GM19395 (cell line): ENCODE results near the gene RPS21.
"Not testable (repeated sequence)": the region's sequence is repeated elsewhere in the genome, so short reads cannot be mapped to it uniquely, and the experiment has no call there.

Source experiments
- ATAC-seq: cut with Tn5 transposase; IDR thresholded peaks from one replicate; pipeline ENCODE4 v1.9.1; 2021; ENCODE audit warnings: mild to moderate bottlenecking, moderate library complexity; ENCODE audit not compliant: unreplicated experiment

RPS21 gene

DNA sequence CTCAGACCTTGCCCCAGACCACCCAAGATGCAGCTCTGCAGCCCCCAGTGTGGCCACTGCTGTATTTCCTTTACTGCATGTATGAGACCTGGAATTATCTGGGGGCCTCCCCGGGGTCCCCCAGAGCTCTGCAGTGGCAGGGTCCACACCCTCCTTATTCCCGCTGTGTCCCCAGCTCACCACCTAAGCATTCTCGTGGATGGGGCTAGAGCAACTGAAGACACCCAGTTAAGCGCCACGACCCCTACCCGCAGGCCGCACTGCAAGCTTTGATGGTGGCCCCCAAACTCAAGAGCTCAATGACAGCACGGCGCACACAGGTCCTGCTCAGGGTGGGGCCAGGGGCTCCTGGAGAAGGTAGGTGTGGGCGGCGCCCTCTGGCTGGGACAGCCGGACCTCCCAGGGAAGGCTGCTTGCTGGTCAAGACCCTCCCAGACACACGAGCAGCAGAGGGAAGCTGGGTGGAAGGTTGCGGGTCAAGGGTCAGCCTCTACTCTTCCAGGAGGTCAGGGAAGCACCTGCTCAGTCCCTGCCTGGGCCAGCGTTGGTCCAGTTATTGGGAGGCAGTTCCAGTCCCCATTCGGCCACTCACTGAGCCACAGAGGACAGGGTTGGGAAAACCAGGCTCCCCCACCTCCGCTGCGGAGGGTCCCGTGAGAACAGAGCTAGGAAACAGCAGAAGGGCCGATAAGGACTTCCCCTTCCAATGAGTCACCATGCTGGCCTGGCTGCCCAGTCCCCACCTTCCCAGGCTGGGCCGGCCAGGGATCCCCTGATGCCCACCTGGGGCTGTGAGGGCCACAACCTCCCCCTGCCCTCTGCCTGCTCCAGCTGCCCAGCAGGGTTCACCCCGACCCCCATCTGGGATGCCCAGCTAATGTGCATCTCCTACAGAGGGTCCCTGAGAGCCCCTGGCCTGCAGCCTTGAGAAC lies 22.7 kb upstream of the RPS21 start:
- ATAC-seq: no peak

DNA sequence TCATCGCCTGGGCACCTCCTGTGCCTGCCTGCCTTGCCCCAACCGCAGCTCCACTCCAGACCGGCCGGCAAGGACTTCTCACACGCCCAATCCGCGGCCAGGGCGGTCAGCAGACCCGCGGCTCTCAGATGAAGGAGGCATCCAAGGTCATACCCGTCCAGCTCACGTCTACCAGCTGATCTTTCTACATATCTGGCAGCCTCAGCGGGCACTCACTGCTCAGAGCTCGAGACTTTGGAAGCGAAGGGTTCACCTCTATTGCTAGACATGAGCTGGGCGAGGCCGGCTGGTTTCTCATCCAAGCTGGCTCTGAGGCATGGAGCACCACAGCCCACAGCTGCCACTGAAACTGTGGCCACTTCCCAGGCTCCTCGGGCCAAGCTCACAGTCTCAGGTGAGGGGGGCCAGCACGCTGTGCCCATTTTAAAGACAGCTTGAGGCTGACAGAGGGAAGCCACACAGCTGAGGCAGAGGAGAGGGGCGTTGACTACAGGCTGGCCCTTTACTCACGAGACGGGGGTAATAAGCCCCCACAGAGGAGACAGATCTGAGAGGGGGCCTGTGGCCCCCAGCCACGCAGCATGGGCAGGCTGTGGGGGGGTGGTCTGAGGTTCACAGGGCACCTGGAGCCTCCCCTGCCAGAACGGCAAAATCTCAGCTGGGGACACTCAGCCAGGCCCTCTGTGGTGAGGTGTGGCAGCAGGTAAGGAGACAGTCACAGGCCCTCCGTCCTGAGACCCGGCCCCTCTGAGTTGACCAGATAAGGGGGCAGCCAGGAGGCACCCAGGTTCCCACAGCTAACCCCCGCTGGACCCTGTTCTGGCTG lies 21.8 kb upstream of the RPS21 start:
- no peak for ATAC-seq

DNA sequence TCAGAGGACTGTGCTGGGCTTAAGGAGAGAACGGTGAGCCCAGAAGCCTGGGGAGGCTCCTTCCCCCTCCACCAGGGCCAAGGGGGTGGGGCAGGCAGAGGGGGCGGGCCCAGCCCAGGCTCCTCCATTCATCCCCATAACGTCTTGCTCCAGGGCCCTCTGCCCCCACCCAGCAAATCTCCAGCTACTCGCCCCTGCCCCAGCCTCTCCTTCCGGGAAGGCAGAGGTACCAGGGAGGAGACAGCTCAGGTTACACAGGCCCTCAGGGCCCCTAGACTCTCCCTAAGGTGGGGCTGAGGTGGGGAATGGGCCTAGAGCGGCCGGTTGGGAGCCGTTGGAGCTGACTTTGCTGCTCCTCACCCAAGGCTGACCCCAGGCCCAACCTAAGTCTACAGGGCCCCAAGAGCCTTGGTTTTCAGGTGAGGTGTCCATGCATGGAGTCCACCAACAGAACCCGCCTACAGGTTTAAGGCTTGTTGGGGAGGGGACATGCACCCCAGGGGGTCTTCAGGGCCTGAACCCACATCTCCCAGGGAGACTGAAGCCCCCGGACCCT lies 21.0 kb upstream of the RPS21 start:
- no peak for ATAC-seq

DNA sequence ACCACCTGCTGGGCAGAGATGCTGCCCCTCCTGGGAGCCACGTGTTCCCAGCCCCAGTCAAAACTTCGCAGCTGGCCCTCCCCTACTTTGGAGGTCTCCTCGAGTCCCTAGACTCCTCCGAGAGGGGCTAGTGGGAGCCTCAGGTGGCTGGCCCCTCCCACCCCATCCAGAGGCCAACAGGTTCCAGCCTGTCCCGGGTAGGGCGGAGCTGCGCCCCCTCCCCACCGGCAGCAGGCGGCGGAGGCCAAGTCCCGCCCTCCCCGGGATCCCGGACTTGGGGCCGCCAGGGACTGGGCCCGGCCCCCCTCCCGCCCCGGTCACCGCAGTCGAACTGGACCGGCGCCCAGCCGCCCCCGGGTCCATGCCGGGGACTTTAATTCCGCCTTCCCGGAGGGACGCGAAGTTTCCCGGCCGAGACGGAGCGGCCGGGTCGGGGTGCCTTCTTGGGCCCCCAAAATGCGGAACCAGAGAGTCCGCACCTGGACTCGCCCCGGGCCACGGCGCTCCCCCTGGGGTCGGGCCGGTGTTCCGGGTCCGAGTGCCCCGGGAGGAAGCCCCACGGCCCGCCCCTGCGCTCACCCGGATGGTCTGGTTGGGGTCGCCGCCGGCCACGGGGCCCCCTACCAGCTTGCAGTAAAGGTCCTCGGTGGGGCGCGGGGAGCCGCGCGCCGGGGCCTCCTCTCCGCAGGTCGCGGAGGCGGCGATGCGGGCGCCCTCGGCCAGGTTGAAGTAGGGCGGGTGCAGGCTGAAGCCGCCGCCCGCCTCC lies 20.4 kb upstream of the RPS21 start:
- ATAC-seq: no peak

DNA sequence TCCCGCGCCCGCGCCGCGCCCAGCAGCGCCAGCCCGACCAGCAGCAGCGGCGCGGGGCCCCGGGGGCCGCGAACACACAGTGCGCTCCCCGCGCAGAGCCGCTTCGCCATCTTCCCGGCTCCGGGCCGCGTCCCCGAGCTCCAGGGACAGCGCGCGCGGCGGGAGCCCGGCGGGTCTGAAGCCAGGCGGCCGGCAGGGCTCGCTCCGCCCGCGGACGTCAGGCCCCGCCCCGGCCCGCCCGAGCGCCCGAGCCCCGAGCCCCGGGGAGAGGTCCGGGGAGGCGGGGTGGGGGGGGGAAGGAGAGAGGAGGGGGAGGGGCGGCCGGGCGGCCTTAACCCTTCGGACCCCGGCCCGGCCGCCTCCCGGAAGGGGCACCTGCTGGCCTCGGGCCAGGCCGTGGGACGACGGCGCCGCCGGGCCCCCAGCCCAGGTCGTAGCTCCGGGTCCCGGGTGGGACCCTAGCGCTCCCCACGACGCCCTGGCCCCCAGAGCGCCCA lies 19.7 kb upstream of the RPS21 start, which contains the start of gene LAMA5:
Gene LAMA5 (minus strand): TSS at position 177 of the 497 bp plus-strand sequence. CDS start 67 bp downstream, at position 110.
- ATAC-seq: no peak

GRCh38 chr20:62367633-62368391 lies 19.1 kb upstream of the RPS21 start:
- ATAC-seq: no peak

DNA sequence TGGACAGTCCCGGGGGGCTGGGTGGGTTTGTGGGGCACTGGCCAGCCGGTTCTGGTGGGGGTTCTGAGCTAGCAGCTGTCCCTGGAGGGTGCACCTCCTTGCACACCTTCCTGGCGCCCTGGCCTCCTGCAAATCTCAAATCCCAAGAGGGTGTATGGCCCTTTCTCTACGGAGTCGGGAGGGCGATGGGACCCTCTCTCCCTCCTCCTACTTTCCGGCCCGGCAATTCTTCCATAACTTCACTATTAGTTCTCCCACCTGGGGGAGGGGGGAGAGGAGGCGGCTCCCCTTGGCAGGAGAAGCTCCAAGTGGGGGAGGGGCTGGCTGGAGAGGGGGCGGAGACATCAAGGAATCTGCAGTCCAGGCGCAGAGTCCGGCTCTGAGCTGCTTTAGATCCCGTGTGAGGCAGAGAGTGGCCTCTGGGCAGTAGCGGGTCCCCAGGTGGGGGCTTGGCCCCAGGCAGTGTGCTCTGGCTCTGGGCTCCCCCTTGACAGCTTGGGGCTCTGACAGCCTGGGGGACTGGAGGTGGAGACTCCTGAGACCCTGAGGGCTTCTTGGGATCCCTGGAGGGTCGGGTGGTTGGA lies 18.4 kb upstream of the RPS21 start:
- ATAC-seq: no peak

DNA sequence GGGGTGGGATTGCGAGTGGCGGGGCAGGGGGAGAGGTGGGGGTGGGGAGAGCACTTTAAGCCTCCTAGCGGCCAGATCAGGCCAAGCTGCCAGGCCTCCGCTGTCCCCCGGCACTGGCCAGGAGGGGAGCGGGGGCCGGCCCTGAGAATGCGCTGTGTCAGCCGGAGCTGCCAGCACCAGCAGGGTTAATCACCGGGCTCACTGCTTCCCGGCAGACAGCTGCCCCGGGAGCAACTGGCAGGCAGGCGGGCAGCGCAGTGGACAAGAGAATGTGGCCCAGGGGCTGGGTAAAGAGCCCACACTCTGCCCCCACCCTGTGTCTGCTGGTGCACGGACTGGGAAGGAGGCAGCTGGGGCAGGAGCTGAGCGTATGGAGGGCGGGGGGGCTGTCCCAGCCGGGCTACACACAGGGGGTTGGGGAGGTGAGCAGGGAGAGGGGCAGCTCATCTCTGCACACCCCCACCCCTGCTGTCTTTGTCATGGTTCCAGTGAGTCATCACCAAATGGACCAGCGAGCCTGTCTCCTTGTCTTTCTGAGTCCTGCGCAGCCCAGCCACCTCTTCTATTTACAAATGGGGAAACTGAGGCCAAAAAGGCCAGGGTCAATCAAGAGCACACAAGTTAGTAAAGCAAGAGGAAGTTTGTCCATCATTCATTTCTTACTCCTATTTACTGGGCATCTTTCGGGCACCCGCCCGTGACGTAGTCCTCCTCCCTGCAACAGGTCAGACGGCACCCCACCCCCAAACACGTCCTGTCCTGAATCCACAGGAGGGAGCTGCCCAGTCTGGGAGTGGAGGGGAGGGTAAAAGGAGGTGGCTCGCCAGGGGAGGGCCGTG lies 17.7 kb upstream of the RPS21 start:
- ATAC-seq: no peak

DNA sequence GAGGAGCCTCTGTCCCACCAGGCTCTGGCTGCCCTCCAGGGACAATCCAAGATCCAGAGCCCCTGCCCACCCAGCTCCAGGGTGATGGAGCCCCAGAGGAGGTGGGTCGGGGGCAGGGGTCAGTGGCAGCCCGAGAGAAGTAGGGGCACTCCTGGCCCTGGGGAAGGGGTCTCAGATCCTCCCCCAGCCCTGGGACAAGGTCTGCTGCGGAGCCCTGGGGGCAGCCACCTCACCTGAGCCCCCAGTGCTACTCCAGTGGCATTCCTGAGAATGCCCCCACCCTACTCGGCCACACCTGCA lies 17.1 kb upstream of the RPS21 start:
- ATAC-seq: no peak

- ATAC-seq: no peak
Observed at GRCh38 chr20:62370115-62370806, 16.6 kb upstream of the RPS21 start.

- ATAC-seq: no peak
Observed at GRCh38 chr20:62370807-62371587, 15.9 kb upstream of the RPS21 start.

DNA sequence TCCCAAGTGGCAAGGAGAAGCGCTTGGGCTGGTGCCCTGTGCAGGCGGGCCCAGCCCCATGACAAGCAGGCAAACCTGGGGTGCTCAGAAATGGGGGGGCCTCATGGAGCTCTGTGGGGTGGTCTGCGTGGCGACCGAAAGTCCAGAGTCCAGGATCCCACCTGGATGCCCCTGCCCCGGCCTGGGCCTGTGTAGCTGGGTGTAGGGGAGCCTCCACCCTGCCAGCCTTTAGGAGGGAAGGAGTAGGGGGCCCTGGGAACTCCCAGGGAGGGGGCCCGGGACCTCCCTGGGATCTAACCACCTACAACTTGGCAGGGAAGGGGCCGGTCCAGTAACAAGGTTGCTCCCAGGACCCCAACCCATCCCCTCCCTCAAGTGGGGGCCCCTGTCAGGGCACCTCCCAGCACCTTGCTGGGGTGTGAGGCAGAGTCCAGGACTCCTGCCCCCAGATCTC lies 15.3 kb upstream of the RPS21 start:
- no peak for ATAC-seq

- no peak for ATAC-seq
Observed at GRCh38 chr20:62372042-62372993, 14.6 kb upstream of the RPS21 start.

DNA sequence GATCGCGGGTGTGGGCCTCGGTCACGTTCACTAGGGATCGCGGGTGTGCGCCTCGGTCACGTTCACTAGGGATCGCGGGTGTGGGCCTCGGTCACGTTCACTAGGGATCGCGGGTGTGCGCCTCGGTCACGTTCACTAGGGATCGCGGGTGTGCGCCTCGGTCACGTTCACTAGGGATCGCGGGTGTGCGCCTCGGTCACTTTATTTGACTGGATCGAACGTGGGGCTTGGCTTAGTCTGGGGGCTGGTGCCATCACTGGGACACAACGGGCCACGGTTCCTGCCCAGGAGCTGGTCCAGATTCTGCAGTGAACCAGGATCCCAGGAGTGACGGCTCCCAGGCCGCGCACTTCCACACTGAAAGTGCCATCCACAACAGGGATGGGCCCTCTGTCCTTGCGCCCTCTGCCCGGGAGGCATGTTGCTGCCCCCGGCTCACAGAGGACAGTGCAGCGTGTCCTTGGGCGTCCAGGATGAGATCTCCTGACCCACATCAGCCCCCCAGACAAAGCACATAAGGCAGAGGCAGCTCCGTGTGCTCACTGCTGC lies 13.2 kb upstream of the RPS21 start:
- not testable (repeated sequence) for ATAC-seq

- ATAC-seq: no peak
Observed at GRCh38 chr20:62374331-62375152, 12.4 kb upstream of the RPS21 start.
